ENCODE measurements around the gene PARD3. TPM values are rescaled to one million over a fixed set of nuclear protein-coding genes. Genes with fewer than 3 reads are reported as not detected.

The PARD3 gene
- polyA plus RNA-seq, 1 donor from 2014 or later = 12.4 TPM

DNA sequence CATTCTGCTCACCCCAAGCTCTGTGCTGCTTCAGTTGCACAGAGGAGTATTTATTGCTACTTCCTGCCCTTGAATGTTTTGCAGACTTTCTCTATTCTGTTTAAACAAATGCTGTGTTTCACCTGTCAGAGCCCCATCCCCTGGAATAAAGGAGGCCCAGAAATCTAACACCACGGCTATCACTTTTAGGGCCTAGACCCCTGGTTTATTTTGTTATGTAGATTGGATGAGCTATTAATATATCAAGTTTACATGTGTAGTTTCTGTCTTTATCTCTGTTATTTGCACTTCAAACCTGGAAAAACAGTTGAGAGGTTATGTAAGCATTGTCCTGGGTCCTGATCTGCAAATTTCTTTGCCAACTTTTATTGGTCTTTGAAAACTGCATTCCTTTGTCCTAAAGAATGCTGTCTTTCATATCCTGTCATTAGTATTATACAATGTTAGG lies 630.1 kb downstream of the PARD3 start:
- H3K79me2 ChIP-seq (replicated peaks; ENCODE audit: insufficient read depth, low read length) = no peaks in the 10 kb centered on the region
- no peaks in the 10 kb centered on the region for H3K27me3 ChIP-seq (ENCODE audit: insufficient read depth, low read depth, low read length)
- H3K4me2 ChIP-seq (ENCODE audit: low read length) = no peak overlapping the region
- H3K9me2 ChIP-seq (ENCODE audit: insufficient read depth, low read length) = no peaks in the 10 kb centered on the region
- no peak for TF ChIP-seq EP300 (conservative IDR thresholded peaks at IDR 0.05; ENCODE audit: poor library complexity, severe bottlenecking)
- TF ChIP-seq EZH2 (IDR thresholded peaks at IDR 0.05; ENCODE audit: borderline replicate concordance, insufficient read depth, low read length, poor library complexity, severe bottlenecking) = no peak
- no peak for TF ChIP-seq TAF1 (IDR thresholded peaks at IDR 0.05; ENCODE audit: low read depth)
- TF ChIP-seq, protein P1, sequence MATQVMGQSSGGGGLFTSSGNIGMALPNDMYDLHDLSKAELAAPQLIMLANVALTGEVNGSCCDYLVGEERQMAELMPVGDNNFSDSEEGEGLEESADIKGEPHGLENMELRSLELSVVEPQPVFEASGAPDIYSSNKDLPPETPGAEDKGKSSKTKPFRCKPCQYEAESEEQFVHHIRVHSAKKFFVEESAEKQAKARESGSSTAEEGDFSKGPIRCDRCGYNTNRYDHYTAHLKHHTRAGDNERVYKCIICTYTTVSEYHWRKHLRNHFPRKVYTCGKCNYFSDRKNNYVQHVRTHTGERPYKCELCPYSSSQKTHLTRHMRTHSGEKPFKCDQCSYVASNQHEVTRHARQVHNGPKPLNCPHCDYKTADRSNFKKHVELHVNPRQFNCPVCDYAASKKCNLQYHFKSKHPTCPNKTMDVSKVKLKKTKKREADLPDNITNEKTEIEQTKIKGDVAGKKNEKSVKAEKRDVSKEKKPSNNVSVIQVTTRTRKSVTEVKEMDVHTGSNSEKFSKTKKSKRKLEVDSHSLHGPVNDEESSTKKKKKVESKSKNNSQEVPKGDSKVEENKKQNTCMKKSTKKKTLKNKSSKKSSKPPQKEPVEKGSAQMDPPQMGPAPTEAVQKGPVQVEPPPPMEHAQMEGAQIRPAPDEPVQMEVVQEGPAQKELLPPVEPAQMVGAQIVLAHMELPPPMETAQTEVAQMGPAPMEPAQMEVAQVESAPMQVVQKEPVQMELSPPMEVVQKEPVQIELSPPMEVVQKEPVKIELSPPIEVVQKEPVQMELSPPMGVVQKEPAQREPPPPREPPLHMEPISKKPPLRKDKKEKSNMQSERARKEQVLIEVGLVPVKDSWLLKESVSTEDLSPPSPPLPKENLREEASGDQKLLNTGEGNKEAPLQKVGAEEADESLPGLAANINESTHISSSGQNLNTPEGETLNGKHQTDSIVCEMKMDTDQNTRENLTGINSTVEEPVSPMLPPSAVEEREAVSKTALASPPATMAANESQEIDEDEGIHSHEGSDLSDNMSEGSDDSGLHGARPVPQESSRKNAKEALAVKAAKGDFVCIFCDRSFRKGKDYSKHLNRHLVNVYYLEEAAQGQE (IDR thresholded peaks at IDR 0.05; ENCODE audit: borderline replicate concordance) = no peak
- no peak for TF ChIP-seq SMC3 (conservative IDR thresholded peaks at IDR 0.05; ENCODE audit: poor library complexity)
- no peak for TF ChIP-seq RAD21 (conservative IDR thresholded peaks at IDR 0.05)
- no peaks in the 10 kb centered on the region for H3K9me3 ChIP-seq (ENCODE audit: low read length)
- no peak overlapping the region for H2AFZ ChIP-seq (ENCODE audit: low read depth, low read length)
- no peak overlapping the region for H3K9ac ChIP-seq (ENCODE audit: low read length)
- H3K27ac ChIP-seq (ENCODE audit: low read length) = no peak overlapping the region
- H3K4me3 ChIP-seq (ENCODE audit: low read length) = no peak overlapping the region
- H3K36me3 ChIP-seq (ENCODE audit: insufficient read depth, low read length) = no peaks in the 10 kb centered on the region
- H3F3A ChIP-seq (ENCODE audit: insufficient read depth, low read length, poor library complexity, severe bottlenecking) = no peaks in the 10 kb centered on the region
- H4K20me1 ChIP-seq (ENCODE audit: insufficient read depth) = no peaks in the 10 kb centered on the region

GRCh38 chr10:34184397-34184796 lies 630.7 kb downstream of the PARD3 start:
- H3K27me3 ChIP-seq (ENCODE audit: insufficient read depth, low read depth, low read length) = no peaks in the 10 kb centered on the region
- no peak overlapping the region for H3K9ac ChIP-seq (ENCODE audit: low read length)
- H3F3A ChIP-seq (ENCODE audit: insufficient read depth, low read length, poor library complexity, severe bottlenecking) = no peaks in the 10 kb centered on the region
- no peak for TF ChIP-seq EP300 (conservative IDR thresholded peaks at IDR 0.05; ENCODE audit: poor library complexity, severe bottlenecking)
- no peak overlapping the region for H3K4me2 ChIP-seq (ENCODE audit: low read length)
- H3K79me2 ChIP-seq (replicated peaks; ENCODE audit: insufficient read depth, low read length) = no peaks in the 10 kb centered on the region
- no peaks in the 10 kb centered on the region for H4K20me1 ChIP-seq (ENCODE audit: insufficient read depth)
- H2AFZ ChIP-seq (ENCODE audit: low read depth, low read length) = no peak overlapping the region
- no peaks in the 10 kb centered on the region for H3K36me3 ChIP-seq (ENCODE audit: insufficient read depth, low read length)
- H3K9me2 ChIP-seq (ENCODE audit: insufficient read depth, low read length) = no peaks in the 10 kb centered on the region
- no peak overlapping the region for H3K4me3 ChIP-seq (ENCODE audit: low read length)
- H3K9me3 ChIP-seq (ENCODE audit: low read length) = no peaks in the 10 kb centered on the region
- H3K27ac ChIP-seq (ENCODE audit: low read length) = no peak overlapping the region

- no peaks in the 10 kb centered on the region for H3K9me3 ChIP-seq (ENCODE audit: low read length)
- no peak overlapping the region for H3K27ac ChIP-seq (ENCODE audit: low read length)
- no peaks in the 10 kb centered on the region for H3K36me3 ChIP-seq (ENCODE audit: insufficient read depth, low read length)
- H3K4me3 ChIP-seq (ENCODE audit: low read length) = no peak overlapping the region
- H2AFZ ChIP-seq (ENCODE audit: low read depth, low read length) = no peak overlapping the region
- TF ChIP-seq, protein P2, sequence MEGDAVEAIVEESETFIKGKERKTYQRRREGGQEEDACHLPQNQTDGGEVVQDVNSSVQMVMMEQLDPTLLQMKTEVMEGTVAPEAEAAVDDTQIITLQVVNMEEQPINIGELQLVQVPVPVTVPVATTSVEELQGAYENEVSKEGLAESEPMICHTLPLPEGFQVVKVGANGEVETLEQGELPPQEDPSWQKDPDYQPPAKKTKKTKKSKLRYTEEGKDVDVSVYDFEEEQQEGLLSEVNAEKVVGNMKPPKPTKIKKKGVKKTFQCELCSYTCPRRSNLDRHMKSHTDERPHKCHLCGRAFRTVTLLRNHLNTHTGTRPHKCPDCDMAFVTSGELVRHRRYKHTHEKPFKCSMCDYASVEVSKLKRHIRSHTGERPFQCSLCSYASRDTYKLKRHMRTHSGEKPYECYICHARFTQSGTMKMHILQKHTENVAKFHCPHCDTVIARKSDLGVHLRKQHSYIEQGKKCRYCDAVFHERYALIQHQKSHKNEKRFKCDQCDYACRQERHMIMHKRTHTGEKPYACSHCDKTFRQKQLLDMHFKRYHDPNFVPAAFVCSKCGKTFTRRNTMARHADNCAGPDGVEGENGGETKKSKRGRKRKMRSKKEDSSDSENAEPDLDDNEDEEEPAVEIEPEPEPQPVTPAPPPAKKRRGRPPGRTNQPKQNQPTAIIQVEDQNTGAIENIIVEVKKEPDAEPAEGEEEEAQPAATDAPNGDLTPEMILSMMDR (IDR thresholded peaks at IDR 0.05; ENCODE audit: poor library complexity, severe bottlenecking) = no peak
- TF ChIP-seq RAD21 (conservative IDR thresholded peaks at IDR 0.05) (no peak), POLR2AphosphoS5 (IDR thresholded peaks at IDR 0.05) (no peak), MXI1 (conservative IDR thresholded peaks at IDR 0.05; ENCODE audit: poor library complexity, severe bottlenecking) (no peak), EP300 (conservative IDR thresholded peaks at IDR 0.05; ENCODE audit: poor library complexity, severe bottlenecking) (no peak), TAF1 (IDR thresholded peaks at IDR 0.05; ENCODE audit: low read depth) (no peak), EZH2 (IDR thresholded peaks at IDR 0.05; ENCODE audit: borderline replicate concordance, insufficient read depth, low read length, poor library complexity, severe bottlenecking) (no peak), SMC3 (conservative IDR thresholded peaks at IDR 0.05; ENCODE audit: poor library complexity) (no peak)
- TF ChIP-seq, protein P1 (IDR thresholded peaks at IDR 0.05; ENCODE audit: borderline replicate concordance) = no peak
- H3K4me2 ChIP-seq (ENCODE audit: low read length) = no peak overlapping the region
- no peak overlapping the region for H3K9ac ChIP-seq (ENCODE audit: low read length)
- no peaks in the 10 kb centered on the region for H3F3A ChIP-seq (ENCODE audit: insufficient read depth, low read length, poor library complexity, severe bottlenecking)
- no peaks in the 10 kb centered on the region for H3K9me2 ChIP-seq (ENCODE audit: insufficient read depth, low read length)
- H4K20me1 ChIP-seq (ENCODE audit: insufficient read depth) = no peaks in the 10 kb centered on the region
- no peaks in the 10 kb centered on the region for H3K27me3 ChIP-seq (ENCODE audit: insufficient read depth, low read depth, low read length)
- H3K79me2 ChIP-seq (replicated peaks; ENCODE audit: insufficient read depth, low read length) = no peaks in the 10 kb centered on the region
These were observed 631.9 kb downstream of the PARD3 start for GRCh38 chr10:34183016-34183796.
